Right cardiac atrium (tissue), 5 donors: ENCODE data around the gene SEMA6B. TPM values are rescaled to one million over a fixed set of nuclear protein-coding genes. Genes with fewer than 3 reads are reported as not detected.
"Not testable (repeated sequence)": the region's sequence is repeated elsewhere in the genome, so short reads cannot be mapped to it uniquely, and the experiment has no call there.

Experiments
- ATAC-seq, 2 donors: fragments of 200-7000 bp; cut with Tn5 transposase; one replicate each; pipeline versions ENCODE4 v1.8.0 to v1.9.1; 2020; ENCODE audit warnings: moderate library complexity in 2 of 2, mild to moderate bottlenecking in 1 of 2
- DNase-seq, 3 donors: peaks; one replicate each; pipeline ENCODE4 v3.0.0-alpha.2; 2020
- H3K27ac ChIP-seq: one replicate; pipeline ENCODE4 v1.5.1; 2013; ENCODE audit warnings: mild to moderate bottlenecking, low read length, control low read depth, moderate library complexity
- H3K27me3 ChIP-seq: one replicate; pipeline ENCODE4 v1.6.1; 2013; ENCODE audit not compliant: control insufficient read depth, insufficient read depth
- H3K4me1 ChIP-seq: one replicate; pipeline ENCODE4 v1.6.1; 2013; ENCODE audit warnings: low read length; ENCODE audit not compliant: control insufficient read depth, insufficient read depth
- H3K4me3 ChIP-seq: one replicate; pipeline ENCODE4 v1.5.1; 2013; ENCODE audit warnings: low read length, control low read depth
- H3K9me3 ChIP-seq: one replicate; pipeline ENCODE4 v1.6.1; 2013; ENCODE audit warnings: low read length; ENCODE audit not compliant: control insufficient read depth
- WGBS: extraction: QIAGEN DNeasy Blood & Tissue Kit; methylation state at CpG from one replicate; pipeline ENCODE4 v1.1.7; 2013; 5-methylcytosine and 5-hydroxymethylcytosine counted together
- intact Hi-C, 4 donors: fragments of 100-400 bp; cut with DNase I; formaldehyde crosslinking; loops; one replicate each; pipeline versions ENCODE4 v1.11.0 to v1.14.0; 2022 to 2023
- polyA plus RNA-seq: library from polyadenylated mRNA; stranded (reverse); fragments of 200-250 nt; gene quantifications from one replicate; pipeline ENCODE4 v1.2.3, GENCODE V29; 2013
- total RNA-seq, 4 donors: library from RNA; stranded (reverse); fragmentation: NEBNext Ultra II Directional; extraction: Animal tissue kit (Norgen Biotek cat#: 25700); gene quantifications; one replicate each; pipeline ENCODE4 v1.2.1, GENCODE V29; 2021
- donor health status: healthy with polysubstance abuse.
- donor health status: DM: no; HTN: yes; CAD: no.
- donor health status: DM: no; HTN: no; CAD: no.
- donor health status: DM: no; HTN: yes; CAD: no; lungs with severe emphysema.
- donor health status: DM: yes; HTN: yes; CAD: no.

Gene SEMA6B
- total and polyA plus RNA-seq, 5 donors = 4.2 to 11.5 (median 8.9) TPM

GRCh38 chr19:4597975-4598671, 38.6 kb upstream of the SEMA6B start:
- Histone ChIP-seq H3K27me3 (no peaks in the 10 kb centered on the region), H3K4me1 (no peaks in the 10 kb centered on the region), H3K9me3 (no peaks in the 10 kb centered on the region), H3K4me3 (peak overlapping the region; percentile 43), H3K27ac (no peak overlapping the region)
- 2% methylated on average over 32 of the region's 32 CpGs for WGBS
- intact Hi-C loops = no loop called here
- DNase-seq (peak; percentile 42 to 71 (median 60)), ATAC-seq (peak; percentile 61 to 83)

- Histone ChIP-seq H3K4me3 (peak overlapping the region; percentile 5), H3K27me3 (no peaks in the 10 kb centered on the region), H3K27ac (no peak overlapping the region), H3K4me1 (no peaks in the 10 kb centered on the region), H3K9me3 (no peaks in the 10 kb centered on the region)
- DNase-seq (peak in 1 of 3 donors; percentile 39), ATAC-seq (peak in 1 of 2 donors; percentile 61)
- intact Hi-C loops = no loop called here
- 8% methylated on average over 27 of the region's 27 CpGs for WGBS
Measured at GRCh38 chr19:4597278-4597974, 37.9 kb upstream of the SEMA6B start.

GRCh38 chr19:4596033-4596904, 36.8 kb upstream of the SEMA6B start:
- 48% methylated on average over 21 of the region's 21 CpGs for WGBS
- no peaks in the 10 kb centered on the region for H3K4me1 ChIP-seq
- H3K4me3 ChIP-seq = no peak overlapping the region
- DNase-seq (peak in 1 of 3 donors; percentile 43), ATAC-seq (no peak)
- no peaks in the 10 kb centered on the region for H3K9me3 ChIP-seq
- H3K27ac ChIP-seq = no peak overlapping the region
- intact Hi-C loops = no loop called here
- H3K27me3 ChIP-seq = no peaks in the 10 kb centered on the region

GRCh38 chr19:4595158-4595557, 35.7 kb upstream of the SEMA6B start:
- DNase-seq, H3K27me3 ChIP-seq, H3K9me3 ChIP-seq, ATAC-seq, H3K27ac ChIP-seq, H3K4me3 ChIP-seq, H3K4me1 ChIP-seq, intact Hi-C loops: not testable (repeated sequence)
- 95% methylated on average over 9 of the region's 9 CpGs for WGBS

GRCh38 chr19:4594201-4594600, 34.7 kb upstream of the SEMA6B start:
- ATAC-seq = no peak
- Histone ChIP-seq H3K4me3 (no peak overlapping the region), H3K27me3 (no peaks in the 10 kb centered on the region), H3K27ac (no peak overlapping the region), H3K9me3 (no peaks in the 10 kb centered on the region), H3K4me1 (no peaks in the 10 kb centered on the region)
- no peak for DNase-seq
- intact Hi-C loops = no loop called here
- 65% methylated on average over 9 of the region's 9 CpGs for WGBS

GRCh38 chr19:4593409-4593851, 33.9 kb upstream of the SEMA6B start:
- no peaks in the 10 kb centered on the region for H3K27me3 ChIP-seq
- H3K4me1 ChIP-seq = no peaks in the 10 kb centered on the region
- no peak overlapping the region for H3K4me3 ChIP-seq
- H3K27ac ChIP-seq = no peak overlapping the region
- intact Hi-C loops = no loop called here
- ATAC-seq = no peak
- DNase-seq = no peak
- no peaks in the 10 kb centered on the region for H3K9me3 ChIP-seq
- WGBS = 69% methylated on average over 6 of the region's 6 CpGs

GRCh38 chr19:4592445-4592844, 33.0 kb upstream of the SEMA6B start:
- H3K4me1 ChIP-seq = no peaks in the 10 kb centered on the region
- DNase-seq (peak in 1 of 3 donors; percentile 4), ATAC-seq (no peak)
- intact Hi-C loops = no loop called here
- no peak overlapping the region for H3K4me3 ChIP-seq
- no peak overlapping the region for H3K27ac ChIP-seq
- WGBS = 65% methylated on average over 5 of the region's 5 CpGs
- no peaks in the 10 kb centered on the region for H3K9me3 ChIP-seq
- H3K27me3 ChIP-seq = no peaks in the 10 kb centered on the region

- WGBS = 53% methylated on average over 6 of the region's 6 CpGs
Measured at GRCh38 chr19:4591320-4591719, 31.8 kb upstream of the SEMA6B start.

GRCh38 chr19:4590559-4590958, 31.1 kb upstream of the SEMA6B start:
- H3K9me3 ChIP-seq = no peaks in the 10 kb centered on the region

More at GRCh38 chr19:4591320-4591719, 31.8 kb upstream of the SEMA6B start:
- no peak overlapping the region for H3K4me3 ChIP-seq
- intact Hi-C loops = no loop called here
- peak in 1 of 3 donors; percentile 5 for DNase-seq
- no peak for ATAC-seq
- no peaks in the 10 kb centered on the region for H3K27me3 ChIP-seq
- no peak overlapping the region for H3K27ac ChIP-seq
- H3K9me3 ChIP-seq = no peaks in the 10 kb centered on the region
- no peaks in the 10 kb centered on the region for H3K4me1 ChIP-seq

GRCh38 chr19:4589579-4590410, 30.3 kb upstream of the SEMA6B start:
- WGBS = 54% methylated on average over 11 of the region's 11 CpGs
- intact Hi-C loops = no loop called here
- H3K27me3 ChIP-seq = no peaks in the 10 kb centered on the region
- H3K27ac ChIP-seq = no peak overlapping the region
- peak in 1 of 3 donors; percentile 75 for DNase-seq
- peak; percentile 48 to 61 for ATAC-seq
- no peaks in the 10 kb centered on the region for H3K4me1 ChIP-seq
- H3K4me3 ChIP-seq = no peak overlapping the region
- no peaks in the 10 kb centered on the region for H3K9me3 ChIP-seq

More at GRCh38 chr19:4590559-4590958, 31.1 kb upstream of the SEMA6B start:
- Histone ChIP-seq H3K4me1 (no peaks in the 10 kb centered on the region), H3K4me3 (no peak overlapping the region), H3K27me3 (no peaks in the 10 kb centered on the region), H3K27ac (no peak overlapping the region)
- peak in 1 of 3 donors; percentile 17 for DNase-seq
- intact Hi-C loops = no loop called here
- no peak for ATAC-seq
- 82% methylated on average over 9 of the region's 9 CpGs for WGBS
